WERI-Rb-1 (cell line): Measurements from ENCODE around the gene CNNM4.

Experiments
- DNase-seq: peaks from one replicate; pipeline ENCODE4 v3.0.0-alpha.2; 2020
- H3K27ac ChIP-seq: fragments of 250-450 bp; sonication (Bioruptor Pico); 2 replicates; pipeline ENCODE4 v1.5.1; 2020; ENCODE audit warnings: mild to moderate bottlenecking, moderate library complexity
- H3K27me3 ChIP-seq: fragments of 250-450 bp; sonication (Bioruptor Pico); 2 replicates; pipeline ENCODE4 v1.5.1; 2021; ENCODE audit warnings: mild to moderate bottlenecking, low read depth, moderate library complexity; ENCODE audit not compliant: insufficient read depth, severe bottlenecking
- H3K36me3 ChIP-seq: fragments of 250-450 bp; sonication (Bioruptor Pico); 2 replicates; pipeline ENCODE4 v1.5.1; 2020; ENCODE audit warnings: mild to moderate bottlenecking, moderate library complexity
- H3K4me3 ChIP-seq: 2 replicates; pipeline ENCODE4 v1.5.1; 2011; ENCODE audit warnings: low read depth, mild to moderate bottlenecking, control low read depth, low read length
- H3K9me3 ChIP-seq: fragments of 250-450 bp; sonication (Bioruptor Pico); 2 replicates; pipeline ENCODE4 v1.5.1; 2021; ENCODE audit warnings: mild to moderate bottlenecking, moderate library complexity; ENCODE audit not compliant: severe bottlenecking
- TF ChIP-seq, protein P1 (sequence below): IDR thresholded peaks from 2 replicates; pipeline ENCODE4 v1.5.1; 2011; ENCODE audit warnings: low read depth, mild to moderate bottlenecking, control low read depth, inconsistent platforms, low read length

Gene CNNM4

DNA sequence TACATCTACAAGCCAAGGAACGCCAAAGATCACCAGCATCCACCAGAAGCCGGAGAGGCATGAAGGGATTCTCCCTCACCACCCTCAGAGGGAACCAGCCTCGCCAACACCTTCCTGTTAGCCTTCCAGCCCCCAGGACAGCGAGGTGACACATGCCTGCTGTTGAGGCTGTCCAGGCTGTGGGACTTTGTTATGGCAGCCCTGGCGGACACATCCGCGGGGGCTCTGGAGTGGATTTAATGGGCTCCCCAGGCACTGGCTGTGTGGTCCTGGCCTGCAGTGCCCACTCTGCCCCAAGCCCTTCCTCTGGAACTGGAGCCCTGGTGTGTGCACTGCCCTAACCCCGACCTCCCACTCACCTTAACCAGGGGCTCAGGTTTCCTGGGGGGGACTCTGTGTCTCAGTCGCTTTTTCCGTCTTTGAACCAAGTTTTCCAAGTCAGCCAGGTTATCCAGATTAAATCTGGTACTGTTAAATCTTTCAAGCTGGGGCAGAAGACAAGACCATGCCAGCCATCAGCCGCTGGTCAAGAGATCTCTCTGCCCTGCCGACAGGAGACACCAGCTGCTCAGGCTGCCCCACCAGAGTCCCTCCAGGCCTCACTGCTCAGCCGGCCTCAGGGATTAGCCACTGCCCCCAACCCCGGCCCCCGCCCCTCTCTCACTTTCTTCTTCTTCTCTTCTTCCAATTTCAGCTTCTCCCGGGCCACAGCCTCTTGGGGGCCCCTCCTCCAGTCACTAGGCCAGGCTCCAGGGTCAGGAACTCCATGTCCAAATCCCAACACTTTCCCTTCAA, 81.2 kb downstream of the CNNM4 start:
- DNase-seq, result peak; percentile 48

DNA sequence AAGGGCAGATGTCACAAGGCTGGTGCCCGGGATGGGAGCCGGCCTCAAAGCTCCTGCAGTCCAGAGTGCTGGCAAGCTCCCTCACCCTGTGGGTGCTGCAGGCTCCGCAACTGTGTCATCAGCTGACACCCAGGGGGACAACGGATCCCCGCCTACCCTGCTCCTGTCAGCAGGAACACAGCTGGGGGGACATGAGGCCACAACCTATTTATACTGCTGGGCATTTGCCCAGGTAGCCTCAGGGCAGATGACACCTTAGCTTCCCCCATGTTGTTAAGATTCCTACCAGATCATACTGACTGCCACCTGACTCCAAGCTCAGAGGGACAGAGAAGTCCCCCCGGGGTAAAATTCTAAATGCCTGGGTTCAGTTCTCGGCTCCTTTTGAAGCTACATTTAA, 81.9 kb downstream of the CNNM4 start:
- Histone ChIP-seq H3K27ac (no peak overlapping the region), H3K27me3 (no peaks in the 10 kb centered on the region), H3K36me3 (peaks cover 20% of the 10 kb centered on the region), H3K9me3 (no peaks in the 10 kb centered on the region), H3K4me3 (no peak overlapping the region)
- TF ChIP-seq, protein P1, sequence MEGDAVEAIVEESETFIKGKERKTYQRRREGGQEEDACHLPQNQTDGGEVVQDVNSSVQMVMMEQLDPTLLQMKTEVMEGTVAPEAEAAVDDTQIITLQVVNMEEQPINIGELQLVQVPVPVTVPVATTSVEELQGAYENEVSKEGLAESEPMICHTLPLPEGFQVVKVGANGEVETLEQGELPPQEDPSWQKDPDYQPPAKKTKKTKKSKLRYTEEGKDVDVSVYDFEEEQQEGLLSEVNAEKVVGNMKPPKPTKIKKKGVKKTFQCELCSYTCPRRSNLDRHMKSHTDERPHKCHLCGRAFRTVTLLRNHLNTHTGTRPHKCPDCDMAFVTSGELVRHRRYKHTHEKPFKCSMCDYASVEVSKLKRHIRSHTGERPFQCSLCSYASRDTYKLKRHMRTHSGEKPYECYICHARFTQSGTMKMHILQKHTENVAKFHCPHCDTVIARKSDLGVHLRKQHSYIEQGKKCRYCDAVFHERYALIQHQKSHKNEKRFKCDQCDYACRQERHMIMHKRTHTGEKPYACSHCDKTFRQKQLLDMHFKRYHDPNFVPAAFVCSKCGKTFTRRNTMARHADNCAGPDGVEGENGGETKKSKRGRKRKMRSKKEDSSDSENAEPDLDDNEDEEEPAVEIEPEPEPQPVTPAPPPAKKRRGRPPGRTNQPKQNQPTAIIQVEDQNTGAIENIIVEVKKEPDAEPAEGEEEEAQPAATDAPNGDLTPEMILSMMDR, result no peak
- no peak for DNase-seq

More for the DNA sequence above, 81.2 kb downstream of the CNNM4 start:
- Histone ChIP-seq H3K9me3 (no peaks in the 10 kb centered on the region), H3K27ac (peak overlapping the region; percentile 8; the same call in 1 of the 2 replicates), H3K27me3 (no peaks in the 10 kb centered on the region), H3K4me3 (no peak overlapping the region), H3K36me3 (peaks cover 24% of the 10 kb centered on the region)
- TF ChIP-seq, protein P1, result no peak

DNA sequence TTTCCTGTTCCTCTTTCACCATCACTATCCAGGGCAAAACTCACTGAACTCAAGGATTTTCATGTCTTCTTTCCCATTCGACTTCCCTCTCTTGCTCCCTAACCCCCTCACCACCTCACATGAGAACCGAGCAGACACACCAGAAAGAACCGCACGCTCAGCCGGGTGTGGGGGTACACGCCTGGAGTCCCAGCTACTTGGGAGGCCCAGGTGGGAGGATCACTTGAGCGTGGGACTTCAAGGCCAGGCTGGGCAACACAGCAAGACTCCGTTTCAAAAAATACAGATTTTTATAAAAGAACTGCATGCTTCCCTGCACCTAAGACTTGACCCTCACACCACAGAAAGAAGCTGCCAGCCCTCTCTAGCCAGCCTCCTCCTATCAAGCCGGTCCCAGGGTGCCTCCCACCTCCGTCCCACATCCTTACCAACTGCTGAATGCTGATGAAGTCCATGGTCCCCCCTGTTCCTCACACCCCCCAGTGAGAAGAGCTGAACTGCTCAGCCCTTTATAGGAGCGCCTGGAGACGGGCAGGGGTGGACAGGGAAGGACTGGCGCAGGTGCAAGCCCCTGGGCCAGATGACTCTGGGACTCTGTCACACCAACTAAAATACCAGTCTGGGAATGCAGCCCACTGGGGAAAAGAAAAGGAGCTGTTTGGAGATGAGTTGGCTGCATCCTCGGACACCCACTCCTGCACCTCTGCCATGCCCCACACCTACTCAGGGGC, 83.0 kb downstream of the CNNM4 start, which contains the start of gene ANKRD23:
TSS of gene ANKRD23 (minus strand) at position 484 of the 731 bp plus-strand sequence. CDS start at position 455, 29 bp downstream.
- TF ChIP-seq, protein P1, result no peak
- H3K4me3 ChIP-seq, result no peak within 1 kb of the TSS

DNA sequence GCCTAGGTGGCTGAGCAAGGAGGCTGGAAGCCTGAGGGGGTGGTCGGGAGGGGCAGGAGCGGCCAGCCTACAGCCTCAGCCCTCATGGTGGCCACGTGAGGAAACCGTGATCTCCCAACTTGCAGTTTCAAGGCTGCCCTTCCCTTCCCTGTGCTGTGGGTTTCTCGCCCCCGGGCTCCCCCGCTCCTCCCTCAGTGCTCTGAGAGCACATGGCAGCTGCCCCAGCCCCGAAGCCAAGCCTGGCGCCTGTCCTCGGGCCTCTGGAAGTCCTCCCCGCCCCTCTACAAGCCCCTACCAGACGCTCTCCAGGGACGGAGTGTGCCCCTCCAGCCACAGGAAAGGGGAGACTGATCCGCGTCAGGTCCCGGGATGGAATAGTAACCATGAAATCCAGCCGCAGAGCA, 83.7 kb downstream of the CNNM4 start:
- TF ChIP-seq, protein P1, result no peak
- Histone ChIP-seq H3K36me3 (peaks cover 22% of the 10 kb centered on the region), H3K27me3 (no peaks in the 10 kb centered on the region), H3K9me3 (no peaks in the 10 kb centered on the region), H3K27ac (no peak overlapping the region), H3K4me3 (no peak overlapping the region)
- no peak for DNase-seq

More for the DNA sequence above, 83.0 kb downstream of the CNNM4 start, which contains the start of gene ANKRD23:
- no peak for DNase-seq
- no peak within 1 kb of the TSS for H3K27ac ChIP-seq
- H3K9me3 ChIP-seq, result no peaks in the 10 kb centered on the region
- H3K36me3 ChIP-seq, result peaks cover 22% of the 10 kb centered on the region
- H3K27me3 ChIP-seq, result no peaks in the 10 kb centered on the region

DNA sequence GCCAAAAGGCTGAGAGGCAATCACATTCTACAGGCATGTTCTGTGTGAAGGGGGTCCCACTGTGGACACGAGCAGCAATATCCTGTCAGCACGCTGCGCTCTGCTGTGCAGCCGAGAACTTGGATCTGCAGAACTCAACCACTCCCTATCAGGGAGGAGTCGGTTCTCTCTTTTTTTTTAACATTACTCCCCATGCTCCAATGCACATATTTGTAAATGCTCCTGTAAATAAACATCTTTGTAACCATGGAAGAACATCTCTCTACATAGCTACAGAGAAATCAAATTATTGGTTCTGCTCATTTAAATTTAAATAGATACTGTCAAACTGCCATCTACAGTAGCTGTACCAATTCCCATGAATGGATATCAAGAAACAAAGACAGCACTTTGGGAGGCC, 86.1 kb downstream of the CNNM4 start:
- H3K9me3 ChIP-seq, result no peaks in the 10 kb centered on the region
- no peak for DNase-seq
- TF ChIP-seq, protein P1, result no peak
- no peaks in the 10 kb centered on the region for H3K27me3 ChIP-seq
- peaks cover 35% of the 10 kb centered on the region for H3K36me3 ChIP-seq
- H3K27ac ChIP-seq, result no peak overlapping the region
- H3K4me3 ChIP-seq, result no peak overlapping the region
